ENCODE results near the gene DNAH10.

The DNAH10 gene

GRCh38 chr12:123933214-123933613 is 171.1 kb downstream of the DNAH10 start:
- in situ Hi-C loops (cut with HindIII; ENCODE audit: low pct_unique_long_range_greater_than_20kb, low sequenced_read_pairs): no loop called here
- DNase-seq (ENCODE audit: low read depth in 1 of 2, low spot score in 1 of 2): no peak
- no peak for TF ChIP-seq JUND (IDR thresholded peaks at IDR 0.05; ENCODE audit: low read depth)

- no peak for DNase-seq (ENCODE audit: low read depth in 1 of 2, low spot score in 1 of 2)
- in situ Hi-C loops (cut with HindIII; ENCODE audit: low pct_unique_long_range_greater_than_20kb, low sequenced_read_pairs): no loop called here
Measured at GRCh38 chr12:123934016-123934620, 172.0 kb downstream of the DNAH10 start.

DNA sequence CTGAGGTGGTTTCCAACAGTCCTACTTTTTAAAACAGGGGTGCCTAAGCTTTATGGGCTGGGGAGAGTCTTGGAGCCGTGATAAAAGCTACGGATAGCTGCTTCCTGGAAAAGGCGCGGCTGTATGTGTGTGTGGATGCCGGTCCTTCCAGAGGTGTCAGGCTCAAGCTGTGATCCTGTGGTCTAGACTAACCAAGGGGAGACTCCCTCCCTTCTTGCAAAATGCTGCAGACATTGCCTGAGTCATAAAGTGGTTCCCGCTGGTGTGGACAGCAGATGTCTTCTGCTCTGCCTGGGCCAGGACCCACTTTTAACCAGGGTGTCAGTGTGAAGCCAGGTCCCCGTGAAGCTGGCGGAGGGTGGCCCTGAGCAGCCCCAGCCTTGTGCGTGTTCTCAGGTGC is 172.7 kb downstream of the DNAH10 start:
- TF ChIP-seq JUND (IDR thresholded peaks at IDR 0.05; ENCODE audit: low read depth): no peak
- in situ Hi-C loops (cut with HindIII; ENCODE audit: low pct_unique_long_range_greater_than_20kb, low sequenced_read_pairs): no loop called here
- no peak for DNase-seq (ENCODE audit: low read depth in 1 of 2, low spot score in 1 of 2)

More at GRCh38 chr12:123934016-123934620, 172.0 kb downstream of the DNAH10 start:
- TF ChIP-seq JUND (IDR thresholded peaks at IDR 0.05; ENCODE audit: low read depth): no peak

GRCh38 chr12:123935956-123936355 is 173.9 kb downstream of the DNAH10 start:
- TF ChIP-seq JUND (IDR thresholded peaks at IDR 0.05; ENCODE audit: low read depth): no peak
- in situ Hi-C loops (cut with HindIII; ENCODE audit: low pct_unique_long_range_greater_than_20kb, low sequenced_read_pairs): no loop called here
- no peak for DNase-seq (ENCODE audit: low read depth in 1 of 2, low spot score in 1 of 2)

GRCh38 chr12:123936471-123936870 is 174.4 kb downstream of the DNAH10 start:
- in situ Hi-C loops (cut with HindIII; ENCODE audit: low pct_unique_long_range_greater_than_20kb, low sequenced_read_pairs): no loop called here
- no peak for DNase-seq (ENCODE audit: low read depth in 1 of 2, low spot score in 1 of 2)
- TF ChIP-seq JUND (IDR thresholded peaks at IDR 0.05; ENCODE audit: low read depth): no peak

- DNase-seq (ENCODE audit: low read depth in 1 of 2, low spot score in 1 of 2): no peak
- TF ChIP-seq JUND (IDR thresholded peaks at IDR 0.05; ENCODE audit: low read depth): no peak
- in situ Hi-C loops (cut with HindIII; ENCODE audit: low pct_unique_long_range_greater_than_20kb, low sequenced_read_pairs): no loop called here
Measured at GRCh38 chr12:123936956-123937706, 175.0 kb downstream of the DNAH10 start.

DNA sequence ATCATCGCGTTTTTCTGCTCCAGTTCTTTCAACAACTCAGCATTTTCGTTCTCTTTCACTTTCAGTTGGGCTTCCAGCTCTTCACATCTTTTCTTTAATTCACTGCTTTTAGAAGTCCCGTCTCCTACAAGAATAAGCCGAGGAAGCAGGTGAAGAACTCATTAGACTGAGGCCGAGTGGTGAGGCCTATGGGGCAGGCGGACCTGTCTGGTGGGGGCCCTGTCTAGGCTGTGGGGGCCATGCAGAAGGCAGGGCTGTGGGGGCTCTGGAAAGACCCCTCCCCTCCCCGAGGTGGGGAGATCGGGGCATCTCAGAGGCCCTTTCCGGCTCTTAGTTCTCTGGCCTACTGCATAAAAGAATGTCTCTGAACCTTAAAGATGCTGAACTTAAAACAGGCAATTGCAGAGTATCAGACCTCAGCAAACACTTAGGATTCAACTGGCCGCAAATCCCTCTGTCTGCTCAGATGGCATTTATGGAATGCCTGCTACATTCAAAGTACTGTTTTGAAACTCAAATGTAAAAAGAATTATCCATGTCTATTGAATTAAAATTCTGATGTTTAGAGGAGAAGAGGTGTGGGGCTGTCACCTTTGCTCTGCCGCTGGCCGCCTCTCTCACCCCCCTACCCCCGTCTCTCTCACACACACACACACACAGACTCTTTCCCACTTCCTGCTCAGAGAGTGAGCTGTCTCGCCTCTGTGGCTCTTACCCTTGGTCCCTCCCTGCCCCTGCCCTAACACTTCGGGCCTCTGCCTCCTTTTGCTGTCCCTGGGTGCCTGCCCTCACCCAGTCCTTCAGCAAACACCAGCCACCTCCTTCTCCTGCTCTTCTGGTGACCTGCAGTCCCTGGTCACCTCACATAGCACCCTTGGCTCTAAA is 175.8 kb downstream of the DNAH10 start:
- no peak for TF ChIP-seq JUND (IDR thresholded peaks at IDR 0.05; ENCODE audit: low read depth)
- in situ Hi-C loops (cut with HindIII; ENCODE audit: low pct_unique_long_range_greater_than_20kb, low sequenced_read_pairs): no loop called here
- DNase-seq (ENCODE audit: low read depth in 1 of 2, low spot score in 1 of 2): no peak

- in situ Hi-C loops (cut with HindIII; ENCODE audit: low pct_unique_long_range_greater_than_20kb, low sequenced_read_pairs): no loop called here
- DNase-seq (ENCODE audit: low read depth in 1 of 2, low spot score in 1 of 2): no peak
Measured at GRCh38 chr12:123938679-123939480, 176.8 kb downstream of the DNAH10 start.

GRCh38 chr12:123939716-123940626 is 177.9 kb downstream of the DNAH10 start:
- no peak for TF ChIP-seq JUND (IDR thresholded peaks at IDR 0.05; ENCODE audit: low read depth)
- no peak for DNase-seq (ENCODE audit: low read depth in 1 of 2, low spot score in 1 of 2)
- in situ Hi-C loops (cut with HindIII; ENCODE audit: low pct_unique_long_range_greater_than_20kb, low sequenced_read_pairs): no loop called here

More at GRCh38 chr12:123938679-123939480, 176.8 kb downstream of the DNAH10 start:
- TF ChIP-seq JUND (IDR thresholded peaks at IDR 0.05; ENCODE audit: low read depth): no peak

- TF ChIP-seq JUND (IDR thresholded peaks at IDR 0.05; ENCODE audit: low read depth): no peak
- in situ Hi-C loops (cut with HindIII; ENCODE audit: low pct_unique_long_range_greater_than_20kb, low sequenced_read_pairs): no loop called here
- no peak for DNase-seq (ENCODE audit: low read depth in 1 of 2, low spot score in 1 of 2)
Measured at GRCh38 chr12:123940627-123940966, 178.5 kb downstream of the DNAH10 start.

- in situ Hi-C loops (cut with HindIII; ENCODE audit: low pct_unique_long_range_greater_than_20kb, low sequenced_read_pairs): no loop called here
- DNase-seq (ENCODE audit: low read depth in 1 of 2, low spot score in 1 of 2): no peak
- no peak for TF ChIP-seq JUND (IDR thresholded peaks at IDR 0.05; ENCODE audit: low read depth)
Measured at GRCh38 chr12:123941000-123941399, 178.9 kb downstream of the DNAH10 start.
